AG09309 (cell line): ENCODE results near the gene BLVRB.
A peak's percentile ranks its signal among the peaks of the same experiment; 100 is the strongest.

ENCODE experiments used
- DNase-seq: peaks from one replicate; pipeline ENCODE4 v3.0.0-alpha.2; 2010; ENCODE audit warnings: low read depth
- H3K4me3 ChIP-seq: 2 replicates; pipeline ENCODE4 v1.5.1; 2011; ENCODE audit warnings: mild to moderate bottlenecking, low read depth, low read length, moderate library complexity; ENCODE audit not compliant: control insufficient read depth
- TF ChIP-seq, protein P1 (sequence below): IDR thresholded peaks from 2 replicates; pipeline ENCODE4 v1.5.1; 2011; ENCODE audit warnings: mild to moderate bottlenecking, low read depth, low read length, inconsistent platforms; ENCODE audit not compliant: insufficient read depth, control insufficient read depth; ENCODE audit errors: missing control alignments

The BLVRB gene

DNA sequence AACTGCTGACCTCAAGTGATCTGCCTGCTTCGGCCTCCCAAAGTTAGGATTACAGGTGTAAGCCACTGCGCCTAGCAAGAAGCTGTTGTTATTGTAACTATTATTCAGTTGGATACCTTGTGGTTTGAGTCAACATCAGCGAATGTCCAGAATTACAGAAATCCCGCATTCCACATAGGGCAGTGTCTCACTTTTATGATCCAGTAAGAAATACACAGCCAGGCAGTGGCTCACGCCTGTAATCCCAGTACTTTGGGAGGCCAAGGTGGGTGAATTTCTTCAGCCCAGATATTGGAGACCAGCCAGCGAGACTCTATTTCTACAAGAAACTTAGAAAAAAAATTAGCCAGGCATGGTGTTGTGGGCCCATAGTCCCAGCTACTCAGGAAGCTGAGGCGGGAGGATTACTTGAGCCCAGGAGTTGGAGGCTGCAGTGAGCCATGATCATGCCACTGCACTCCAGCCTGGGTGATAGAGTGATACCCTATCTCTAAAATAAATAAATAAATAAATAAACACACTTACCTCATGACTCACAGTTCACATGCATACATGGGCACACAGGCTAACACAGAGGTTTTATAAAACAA is 45.1 kb upstream of the BLVRB start:
- DNase-seq = no peak
- H3K4me3 ChIP-seq = no peak overlapping the region
- TF ChIP-seq, protein P1, sequence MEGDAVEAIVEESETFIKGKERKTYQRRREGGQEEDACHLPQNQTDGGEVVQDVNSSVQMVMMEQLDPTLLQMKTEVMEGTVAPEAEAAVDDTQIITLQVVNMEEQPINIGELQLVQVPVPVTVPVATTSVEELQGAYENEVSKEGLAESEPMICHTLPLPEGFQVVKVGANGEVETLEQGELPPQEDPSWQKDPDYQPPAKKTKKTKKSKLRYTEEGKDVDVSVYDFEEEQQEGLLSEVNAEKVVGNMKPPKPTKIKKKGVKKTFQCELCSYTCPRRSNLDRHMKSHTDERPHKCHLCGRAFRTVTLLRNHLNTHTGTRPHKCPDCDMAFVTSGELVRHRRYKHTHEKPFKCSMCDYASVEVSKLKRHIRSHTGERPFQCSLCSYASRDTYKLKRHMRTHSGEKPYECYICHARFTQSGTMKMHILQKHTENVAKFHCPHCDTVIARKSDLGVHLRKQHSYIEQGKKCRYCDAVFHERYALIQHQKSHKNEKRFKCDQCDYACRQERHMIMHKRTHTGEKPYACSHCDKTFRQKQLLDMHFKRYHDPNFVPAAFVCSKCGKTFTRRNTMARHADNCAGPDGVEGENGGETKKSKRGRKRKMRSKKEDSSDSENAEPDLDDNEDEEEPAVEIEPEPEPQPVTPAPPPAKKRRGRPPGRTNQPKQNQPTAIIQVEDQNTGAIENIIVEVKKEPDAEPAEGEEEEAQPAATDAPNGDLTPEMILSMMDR = no peak

DNA sequence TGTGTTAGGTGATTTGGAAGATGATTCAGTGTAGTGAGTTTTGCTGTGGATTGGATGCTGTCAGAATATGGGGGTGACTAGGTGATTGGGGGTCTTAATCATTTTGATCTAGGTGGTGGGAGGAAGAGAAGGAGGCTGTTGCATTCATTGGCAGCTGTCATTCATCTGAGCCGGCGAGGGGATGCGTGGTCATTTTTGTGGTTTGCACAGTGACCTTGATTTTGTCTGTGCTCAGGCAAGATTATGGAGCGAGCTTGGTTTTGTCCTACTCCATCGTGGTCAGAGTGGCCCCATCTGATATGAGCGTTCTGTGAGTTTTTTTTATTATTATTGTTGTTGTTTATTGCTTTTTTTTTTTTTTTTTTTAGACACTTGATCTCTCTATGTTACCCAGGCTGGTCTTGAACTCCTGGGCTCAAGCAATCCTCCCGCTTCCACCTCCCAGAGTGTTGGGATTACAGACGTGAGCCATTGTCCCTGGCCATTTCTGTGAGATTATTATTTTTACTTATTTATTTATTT is 43.3 kb upstream of the BLVRB start:
- no peak for DNase-seq
- H3K4me3 ChIP-seq = no peak overlapping the region
- TF ChIP-seq, protein P1 = no peak

DNA sequence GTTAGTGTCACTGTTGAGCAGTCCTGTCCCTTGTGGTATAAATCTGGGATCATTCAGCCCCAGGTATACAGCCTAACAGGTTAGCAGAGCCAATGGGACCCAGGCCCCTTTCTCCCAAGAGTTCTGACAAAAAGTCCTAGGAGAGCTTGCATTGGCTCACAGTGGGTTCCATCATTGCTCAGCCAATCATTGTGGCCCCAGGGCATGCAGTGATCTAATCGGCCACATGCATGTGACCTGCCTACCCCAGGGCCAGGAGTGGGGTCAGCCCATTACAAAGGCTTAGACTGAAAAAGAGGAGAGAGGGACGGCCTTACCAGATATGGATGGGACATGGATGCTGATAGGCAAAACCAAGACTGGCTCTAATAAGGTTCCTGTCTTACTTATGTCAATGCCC is 42.3 kb upstream of the BLVRB start:
- H3K4me3 ChIP-seq = no peak overlapping the region
- TF ChIP-seq, protein P1 = no peak
- no peak for DNase-seq

DNA sequence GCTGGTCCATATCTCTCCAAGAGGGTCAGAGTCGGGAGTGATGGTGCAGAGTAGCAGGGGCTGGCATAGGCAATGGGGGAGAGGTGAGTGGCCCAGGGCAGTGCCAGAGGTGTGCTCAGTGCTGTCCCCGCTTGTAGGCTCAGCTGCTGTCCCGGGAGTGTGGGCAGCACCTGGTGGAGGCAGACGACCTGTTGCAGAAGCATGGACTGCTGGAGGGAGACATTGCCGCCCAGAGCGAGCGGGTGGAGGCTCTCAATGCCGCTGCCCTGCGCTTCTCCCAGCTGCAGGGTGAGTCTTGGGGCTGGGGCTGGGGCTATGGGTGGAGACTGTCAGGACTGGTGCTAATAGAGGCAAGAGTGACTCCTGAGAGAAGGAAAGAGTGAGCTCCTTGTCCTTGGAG is 40.6 kb upstream of the BLVRB start:
- H3K4me3 ChIP-seq = no peak overlapping the region
- DNase-seq = no peak
- TF ChIP-seq, protein P1 = no peak

DNA sequence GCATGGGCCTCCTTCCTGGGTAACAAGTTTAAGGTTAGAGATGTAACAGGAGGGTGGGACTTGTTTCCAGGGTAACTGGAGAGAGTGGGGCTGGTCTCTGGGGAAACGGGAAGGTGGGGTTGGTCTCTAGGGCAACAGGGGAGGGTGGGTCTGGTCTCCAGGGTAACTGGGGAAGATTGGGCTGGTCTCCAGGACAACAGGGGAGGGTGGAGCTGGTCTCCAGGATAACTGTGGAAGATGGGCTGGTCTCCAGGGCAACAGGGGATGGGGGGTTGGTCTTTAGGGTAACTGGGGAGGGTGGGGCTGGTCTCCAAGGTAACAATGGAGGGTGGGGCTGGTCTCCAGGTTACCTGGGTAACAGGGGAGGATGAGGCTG is 37.8 kb upstream of the BLVRB start:
- no peak for DNase-seq
- TF ChIP-seq, protein P1 = no peak
- H3K4me3 ChIP-seq = no peak overlapping the region

DNA sequence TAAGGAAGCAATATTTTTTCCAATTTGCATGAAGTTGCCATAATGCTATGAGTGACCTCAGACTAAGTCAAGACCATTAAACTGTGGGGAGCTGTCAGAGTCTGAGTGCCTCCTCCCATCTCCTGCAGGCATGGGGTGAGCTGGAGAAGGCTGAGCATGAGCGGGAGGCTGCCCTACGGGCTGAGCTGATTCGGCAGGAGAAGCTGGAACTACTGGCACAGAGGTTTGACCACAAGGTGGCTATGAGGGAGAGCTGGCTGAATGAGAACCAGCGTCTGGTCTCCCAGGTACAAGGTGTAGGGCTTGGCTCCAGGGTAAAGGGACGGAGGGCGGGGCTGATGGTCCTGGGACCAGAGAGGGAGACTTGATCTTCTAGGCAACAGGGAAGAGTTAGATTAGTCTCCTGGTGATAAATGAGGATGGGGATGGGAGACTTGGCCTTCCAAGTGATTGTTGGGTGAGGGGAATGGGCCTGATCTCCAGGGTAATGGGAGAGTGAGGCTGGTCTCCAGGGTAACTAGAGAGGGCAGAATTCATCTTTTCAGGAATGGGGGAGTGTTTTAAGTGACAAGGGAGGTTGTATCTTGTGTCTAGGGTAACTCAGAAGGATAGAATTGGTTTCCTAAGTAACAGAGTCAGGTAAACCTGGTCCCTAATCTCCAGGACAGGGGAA is 37.2 kb upstream of the BLVRB start:
- no peak overlapping the region for H3K4me3 ChIP-seq
- TF ChIP-seq, protein P1 = peak; percentile 18
- no peak for DNase-seq
